Right atrium auricular region (tissue), 2 donors: ENCODE data around the gene NIT2. TPM values are rescaled to one million over a fixed set of nuclear protein-coding genes. Genes with fewer than 3 reads are reported as not detected.
A peak's percentile ranks its signal among the peaks of the same experiment; 100 is the strongest.

Source experiments
- DNase-seq: peaks from one replicate; pipeline ENCODE4 v3.0.0-alpha.2; 2019; ENCODE audit warnings: low spot score
- H3K27ac ChIP-seq, 2 donors: fragments of 200-600 bp; sonication (generic); 1 replicate in 1 of 2; 2 replicates in 1 of 2; pipeline ENCODE4 v1.5.1; 2016 to 2019
- H3K27me3 ChIP-seq, 2 donors: fragments of 200-600 bp; sonication (generic); one replicate each; pipeline versions ENCODE4 v1.5.1 to v1.6.0; 2017 to 2019
- H3K36me3 ChIP-seq: fragments of 200-600 bp; sonication (generic); one replicate; pipeline ENCODE4 v1.5.1; 2016
- H3K4me1 ChIP-seq, 2 donors: fragments of 200-600 bp; sonication (generic); one replicate each; pipeline versions ENCODE4 v1.5.1 to v1.6.0; 2017 to 2019
- H3K4me3 ChIP-seq, 2 donors: fragments of 200-600 bp; sonication (generic); 1 replicate in 1 of 2; 2 replicates in 1 of 2; pipeline ENCODE4 v1.5.1; 2017 to 2019; ENCODE audit warnings: mild to moderate bottlenecking in 1 of 2, moderate library complexity in 1 of 2
- H3K9me3 ChIP-seq, 2 donors: fragments of 200-600 bp; sonication (generic); one replicate each; pipeline ENCODE4 v1.5.1; 2019
- CTCF ChIP-seq, 2 donors: fragments of 200-600 bp; sonication (generic); IDR thresholded peaks; one replicate each; pipeline ENCODE4 v1.5.1; 2019; ENCODE audit warnings: antibody characterized with exemption in 2 of 2
- total RNA-seq, 2 donors: library from RNA; depleted of rRNA; stranded (reverse); fragments of >200 nt; gene quantifications; one replicate each; pipeline ENCODE4 v1.1.0, GENCODE V29; 2016

Gene NIT2
- total RNA-seq, 2 donors from 2014 or later = 12.3 to 15.4 TPM

GRCh38 chr3:100400419-100400779 lies 65.8 kb downstream of the NIT2 start:
- Histone ChIP-seq H3K4me3 (peak overlapping the region; percentile 83 to 88), H3K9me3 (no peaks in the 10 kb centered on the region), H3K27me3 (no peaks in the 10 kb centered on the region), H3K4me1 (peaks cover 0 to 58% of the 10 kb centered on the region in 2 donors), H3K36me3 (no peaks in the 10 kb centered on the region), H3K27ac (peak overlapping the region; percentile 91 to 95)
- TF ChIP-seq CTCF (IDR thresholded peaks at IDR 0.05) = no peak
- no peak for DNase-seq

GRCh38 chr3:100400780-100401673 lies 66.5 kb downstream of the NIT2 start, which contains the start of the genes LNP1 and TOMM70:
Gene LNP1 (plus strand): TSS chr3:100401539. CDS start chr3:100429730, 28,191 bp downstream.
Gene TOMM70 (minus strand): TSS chr3:100401089. CDS start chr3:100400949, 140 bp downstream.
- no peaks in the 10 kb centered on the region for H3K9me3 ChIP-seq
- no peaks in the 10 kb centered on the region for H3K36me3 ChIP-seq
- TF ChIP-seq CTCF (IDR thresholded peaks at IDR 0.05) = no peak
- H3K4me3 ChIP-seq = peak within 1 kb of the TSS; percentile 83 to 88
- peak; percentile 99 for DNase-seq
- peak within 1 kb of the TSS; percentile 91 to 95 for H3K27ac ChIP-seq
- H3K27me3 ChIP-seq = no peaks in the 10 kb centered on the region
- H3K4me1 ChIP-seq = peaks cover 0 to 53% of the 10 kb centered on the region in 2 donors

- H3K4me3 ChIP-seq = peak overlapping the region; percentile 83 to 88
- TF ChIP-seq CTCF (IDR thresholded peaks at IDR 0.05) = no peak
- H3K9me3 ChIP-seq = peaks cover under 1 to 1% of the 10 kb centered on the region in 2 donors
- peak; percentile 63 for DNase-seq
- no peaks in the 10 kb centered on the region for H3K27me3 ChIP-seq
- no peaks in the 10 kb centered on the region for H3K36me3 ChIP-seq
- peaks cover 0 to 46% of the 10 kb centered on the region in 2 donors for H3K4me1 ChIP-seq
- peak overlapping the region; percentile 91 to 95 for H3K27ac ChIP-seq
Observed at GRCh38 chr3:100401674-100402041, 67.1 kb downstream of the NIT2 start.

GRCh38 chr3:100402256-100402655 lies 67.7 kb downstream of the NIT2 start:
- no peak for TF ChIP-seq CTCF (IDR thresholded peaks at IDR 0.05)
- Histone ChIP-seq H3K4me1 (peaks cover 0 to 40% of the 10 kb centered on the region in 2 donors), H3K4me3 (peak overlapping the region; percentile 83 to 88), H3K36me3 (no peaks in the 10 kb centered on the region), H3K9me3 (peaks cover 6 to 7% of the 10 kb centered on the region in 2 donors), H3K27me3 (no peaks in the 10 kb centered on the region), H3K27ac (peak overlapping the region; percentile 91 to 95)
- DNase-seq = no peak

GRCh38 chr3:100402891-100403290 lies 68.3 kb downstream of the NIT2 start:
- H3K27ac ChIP-seq = peak overlapping the region; percentile 91 to 95
- no peak for TF ChIP-seq CTCF (IDR thresholded peaks at IDR 0.05)
- peaks cover 8 to 12% of the 10 kb centered on the region in 2 donors for H3K9me3 ChIP-seq
- H3K4me3 ChIP-seq = peak overlapping the region; percentile 83 to 88
- no peaks in the 10 kb centered on the region for H3K27me3 ChIP-seq
- H3K36me3 ChIP-seq = no peaks in the 10 kb centered on the region
- DNase-seq = no peak
- peaks cover 0 to 39% of the 10 kb centered on the region in 2 donors for H3K4me1 ChIP-seq
